NT2/D1 (cell line): ENCODE results near the gene MYB.

Source experiments
- SUZ12 ChIP-seq: IDR thresholded peaks from 2 replicates; pipeline ENCODE4 v1.6.1; 2011; ENCODE audit not compliant: insufficient read length, insufficient read depth; ENCODE audit errors: extremely low read depth
- YY1 ChIP-seq: IDR thresholded peaks from 2 replicates; pipeline ENCODE4 v1.6.1; 2011; ENCODE audit not compliant: insufficient read length, insufficient read depth
- ZNF274 ChIP-seq: IDR thresholded peaks from 2 replicates; pipeline ENCODE4 v1.6.1; 2011; ENCODE audit warnings: mild to moderate bottlenecking, low read depth, low read length

DNA sequence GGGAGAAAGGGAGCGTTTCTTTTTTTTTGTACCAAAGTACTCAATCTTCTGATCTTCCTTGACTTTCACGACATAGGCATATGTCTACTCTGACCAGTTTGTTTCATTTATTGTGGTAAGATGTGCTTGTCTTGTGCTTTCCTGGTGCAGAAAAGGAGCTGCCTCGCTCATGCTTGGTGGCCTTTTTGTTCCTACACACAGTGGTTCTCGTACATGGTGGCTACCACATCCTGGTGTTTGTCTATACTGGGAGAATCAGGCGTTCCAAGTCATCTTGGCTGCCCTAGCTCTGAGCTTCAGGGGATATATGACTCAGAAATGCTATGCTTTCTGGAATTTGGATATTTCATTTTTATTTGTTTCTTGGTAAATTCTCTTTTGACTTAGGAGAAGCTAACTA lies 31.8 kb downstream of the MYB start:
- TF ChIP-seq SUZ12 (no peak), YY1 (no peak), ZNF274 (no peak)
